HepG2 (cell line): ENCODE data around the gene SDK1. TPM values are rescaled to one million over a fixed set of nuclear protein-coding genes. Genes with fewer than 3 reads are reported as not detected.
A peak's percentile ranks its signal among the peaks of the same experiment; 100 is the strongest.

Source experiments
- ATAC-seq: fragments of 200-7000 bp; cut with Tn5 transposase; 3 replicates; pipeline ENCODE4 v1.9.1; 2020; ENCODE audit warnings: mild to moderate bottlenecking, moderate library complexity
- BruUV-seq: library from RNA; stranded (reverse); fragments of 400-500 nt; replicated peaks from 2 replicates; lab custom pipeline; 2021; lab: Mats Ljungman, UMichigan
- CTCF ChIA-PET: fragments of 300-600 bp; formaldehyde crosslinking; extraction: SDS; loops from one replicate; lab custom pipeline; 2021; ENCODE audit warnings: low total read pairs, inconsistent platforms, low intra/inter-chr PET ratio; lab: Yijun Ruan, JAX
- POLR2A ChIA-PET: fragments of 350-600 bp; sonication (Branson Sonifier 250); formaldehyde crosslinking; loops from one replicate; lab custom pipeline; 2020; ENCODE audit warnings: antibody characterized with exemption, inconsistent platforms; lab: Yijun Ruan, JAX
- DNase-seq: peaks from one replicate; pipeline ENCODE4 v3.0.0-alpha.2; 2015; ENCODE audit warnings: low spot score
- FAIRE-seq: peaks from 3 replicates; lab custom pipeline; 2011; peaks lifted over from hg19 to GRCh38; lab: Jason Lieb, UNC
- H2AFZ ChIP-seq: one replicate; pipeline ENCODE4 v1.6.1; 2011; ENCODE audit warnings: low read length, inconsistent platforms
- H3K27ac ChIP-seq: fragments of 300-600 bp; 3 replicates; pipeline ENCODE4 v1.8.0; 2011; ENCODE audit warnings: mixed run types, mild to moderate bottlenecking, mixed read lengths, low read length, inconsistent platforms; ENCODE audit not compliant: insufficient read depth; ENCODE audit errors: extremely low read length
- H3K27me3 ChIP-seq, 2 experiments: fragments of 200-600 bp in 1 of 2; 2 replicates in 1 of 2; 3 replicates in 1 of 2; pipeline versions ENCODE4 v1.6.0 to v1.8.0; 2011; ENCODE audit warnings: low read length in 2 of 2, mild to moderate bottlenecking in 2 of 2, moderate library complexity in 2 of 2, inconsistent platforms in 1 of 2; ENCODE audit not compliant: insufficient read depth in 2 of 2, control insufficient read depth in 1 of 2
- H3K36me3 ChIP-seq, 2 experiments: fragments of 200-600 bp in 1 of 2; replicated peaks in 1 of 2; 2 replicates in 1 of 2; 3 replicates in 1 of 2; pipeline versions ENCODE4 v1.5.1 to v1.8.0; 2011; ENCODE audit warnings: low read length in 2 of 2, inconsistent platforms in 1 of 2; ENCODE audit not compliant: insufficient read depth in 2 of 2, control insufficient read depth in 1 of 2
- H3K4me1 ChIP-seq: 2 replicates; pipeline ENCODE4 v1.5.1; 2012; ENCODE audit warnings: low read length, inconsistent platforms; ENCODE audit not compliant: insufficient read depth
- H3K4me2 ChIP-seq: 2 replicates; pipeline ENCODE4 v1.6.0; 2011; ENCODE audit warnings: low read depth, low read length, inconsistent platforms
- H3K4me3 ChIP-seq, 3 experiments: fragments of 200-600 bp in 1 of 3; sonication (generic), shearing (Covaris generic) in 1 of 3; replicated peaks in 1 of 3; 2 replicates each; pipeline ENCODE4 v1.5.1; 2011 to 2016; ENCODE audit warnings: low read length in 3 of 3, inconsistent platforms in 2 of 3, low read depth in 2 of 3, mild to moderate bottlenecking in 2 of 3, control low read depth in 1 of 3, mixed read lengths in 1 of 3; ENCODE audit not compliant: insufficient read depth in 1 of 3
- H3K79me2 ChIP-seq: one replicate; pipeline ENCODE4 v1.6.1; 2011; ENCODE audit warnings: low read length, inconsistent platforms; ENCODE audit not compliant: insufficient read depth
- H3K9ac ChIP-seq: 2 replicates; pipeline ENCODE4 v1.6.0; 2011; ENCODE audit warnings: mild to moderate bottlenecking, low read depth, low read length, inconsistent platforms; ENCODE audit not compliant: insufficient read depth
- H3K9me3 ChIP-seq: 2 replicates; pipeline ENCODE4 v1.5.1; 2012; ENCODE audit warnings: mild to moderate bottlenecking, low read length
- H4K20me1 ChIP-seq: 2 replicates; pipeline ENCODE4 v1.6.0; 2011; ENCODE audit warnings: inconsistent platforms, mild to moderate bottlenecking, low read length, moderate library complexity; ENCODE audit not compliant: insufficient read depth
- CCDC6 ChIP-seq: sonication (generic); formaldehyde crosslinking; IDR thresholded peaks from 2 replicates; pipeline ENCODE4 v1.8.1; 2022; ENCODE audit warnings: mild to moderate bottlenecking, missing genetic modification reagents, moderate library complexity
- DZIP1 ChIP-seq: sonication (generic); formaldehyde crosslinking; IDR thresholded peaks from 2 replicates; pipeline ENCODE4 v1.5.0; 2020; ENCODE audit warnings: mild to moderate bottlenecking, missing genetic modification reagents
- MNT ChIP-seq: fragments of 450-650 bp; IDR thresholded peaks from 2 replicates; pipeline ENCODE4 v1.6.1; 2016
- NFE2L1 ChIP-seq: sonication (generic); formaldehyde crosslinking; IDR thresholded peaks from 2 replicates; pipeline ENCODE4 v1.4.0; 2020; ENCODE audit warnings: missing genetic modification reagents, mild to moderate bottlenecking, borderline replicate concordance
- NR2C2 ChIP-seq: sonication (generic); formaldehyde crosslinking; IDR thresholded peaks from 2 replicates; pipeline ENCODE4 v1.4.0; 2020; ENCODE audit warnings: missing genetic modification reagents, mild to moderate bottlenecking, moderate library complexity, borderline replicate concordance
- RNF2 ChIP-seq: fragments of 450-650 bp; conservative IDR thresholded peaks from 2 replicates; pipeline ENCODE4 v1.6.1; 2016; ENCODE audit warnings: low read depth
- SOX13 ChIP-seq, 3 experiments: fragments of 450-650 bp in 1 of 3; sonication (generic) in 1 of 3; formaldehyde crosslinking in 1 of 3; IDR thresholded peaks in 2 of 3; conservative IDR thresholded peaks in 1 of 3; 2 replicates each; pipeline versions ENCODE4 v1.5.0 to v1.6.1; 2016 to 2020; ENCODE audit warnings: antibody characterized with exemption in 1 of 3, mild to moderate bottlenecking in 1 of 3, missing compliant biosample characterization in 1 of 3, missing genetic modification reagents in 1 of 3, moderate library complexity in 1 of 3
- USF2 ChIP-seq, 2 experiments: sonication (generic) in 1 of 2; formaldehyde crosslinking in 1 of 2; IDR thresholded peaks; 2 replicates each; pipeline versions ENCODE4 v1.5.1 to v1.6.1; 2011 to 2020; ENCODE audit warnings: borderline replicate concordance in 1 of 2, low read depth in 1 of 2, low read length in 1 of 2, mild to moderate bottlenecking in 1 of 2, missing genetic modification reagents in 1 of 2, moderate library complexity in 1 of 2
- YEATS4 ChIP-seq: sonication (generic); formaldehyde crosslinking; IDR thresholded peaks from 2 replicates; pipeline ENCODE4 v1.4.0; 2020; ENCODE audit warnings: missing genetic modification reagents, borderline replicate concordance
- WGBS: methylation state at CpG from one replicate; pipeline ENCODE4 v1.1.6; 2017; ENCODE audit warnings: low lambda C conversion rate; 5-methylcytosine and 5-hydroxymethylcytosine counted together
- in situ Hi-C: cut with HindIII; loops from 2 replicates; pipeline ENCODE4 v1.10.0; 2017; ENCODE audit warnings: low pct_unique_long_range_greater_than_20kb; ENCODE audit not compliant: extremely low pct_ligation_motif_present
- intact Hi-C: fragments of 100-400 bp; cut with micrococcal nuclease; formaldehyde crosslinking; loops from one replicate; pipeline ENCODE4 v1.10.0; 2022; ENCODE audit not compliant: unreplicated experiment
- polyA plus RNA-seq, 8 experiments: library from polyadenylated mRNA; depleted of rRNA in 3 of 8; stranded (reverse) in 7 of 8; unstranded in 1 of 8; fragments of >200 nt; fragmentation: Illumina TruSeq in 4 of 8; extraction: Trizol in 4 of 8; gene quantifications; 2 replicates each; pipeline versions ENCODE4 v1.2.1 to v1.2.3, GENCODE V29; 2011 to 2016; ENCODE audit warnings: low read depth in 4 of 8, missing spikeins in 1 of 8, mixed read lengths in 1 of 8; ENCODE audit not compliant: insufficient read depth in 1 of 8
- total RNA-seq, 5 experiments: library from RNA; depleted of rRNA; stranded (reverse); fragments of >200 nt; fragmentation: Illumina TruSeq; extraction: Trizol; gene quantifications; 2 replicates each; pipeline ENCODE4 v1.2.3, GENCODE V29; 2016; ENCODE audit warnings: low read depth in 1 of 5

Gene SDK1
- total and polyA plus RNA-seq, 2 of the 13 experiments (the other 11 are each of a cell fraction or from before 2014, with no cell fraction given), result 0.35 to 2.4 TPM

GRCh38 chr7:4248295-4248694 lies 947.2 kb downstream of the SDK1 start:
- BruUV-seq, result no TSS peak
- ChIA-PET CTCF (no interaction called here), POLR2A (no interaction called here)
- Histone ChIP-seq H3K4me1 (no peaks in the 10 kb centered on the region), H3K27ac (no peak overlapping the region), H3K9me3 (no peaks in the 10 kb centered on the region), H3K9ac (no peak overlapping the region)
- in situ Hi-C loops (no loop called here), intact Hi-C loops (no loop called here)
- FAIRE-seq, result no peak
- WGBS, result 73% methylated on average over 4 of the region's 4 CpGs
- no peak for TF ChIP-seq NR2C2
- no peak for TF ChIP-seq RNF2
- peak; percentile 90 for TF ChIP-seq MNT
- no peak for TF ChIP-seq SOX13 (IDR thresholded peaks at IDR 0.05)
- TF ChIP-seq SOX13 (CRISPR knock-in tag; conservative IDR thresholded peaks at IDR 0.05 in 1 of 2, IDR thresholded peaks at IDR 0.05 in 1 of 2), result no peak
- no peak for TF ChIP-seq YEATS4 (CRISPR knock-in tag)
- TF ChIP-seq CCDC6 (CRISPR knock-in tag), result no peak
- TF ChIP-seq NFE2L1 (CRISPR knock-in tag), result no peak
- TF ChIP-seq DZIP1, result no peak
- no peak for TF ChIP-seq USF2 (IDR thresholded peaks at IDR 0.05; ENCODE audit: low read depth, low read length)
- no peak for TF ChIP-seq USF2 (CRISPR knock-in tag; IDR thresholded peaks at IDR 0.05; ENCODE audit: borderline replicate concordance)
- TF ChIP-seq, all 625 proteins: peak for 1
- Histone ChIP-seq H3K4me2 (no peak overlapping the region), H3K27me3 (no peaks in the 10 kb centered on the region), H3K79me2 (no peaks in the 10 kb centered on the region), H2AFZ (no peak overlapping the region), H3K4me3 (no peak overlapping the region), H3K36me3 (no peaks in the 10 kb centered on the region), H4K20me1 (no peaks in the 10 kb centered on the region)
- ATAC-seq (no peak), DNase-seq (no peak)
